H1 (cell line): Measurements from ENCODE around the gene ALKBH1. TPM values are rescaled to one million over a fixed set of nuclear protein-coding genes. Genes with fewer than 3 reads are reported as not detected.

ENCODE experiments used
- CTCF ChIA-PET: fragments of 300-600 bp; sonication (Branson Sonifier 250); formaldehyde crosslinking; loops from one replicate; lab custom pipeline; 2021; ENCODE audit not compliant: partially characterized antibody; lab: Charles Lee
- POLR2A ChIA-PET: fragments of 300-600 bp; sonication (Branson Sonifier 250); formaldehyde crosslinking; loops from one replicate; lab custom pipeline; 2021; ENCODE audit warnings: inconsistent platforms; ENCODE audit not compliant: partially characterized antibody; lab: Charles Lee
- DNase-seq, 2 experiments: peaks; one replicate each; pipeline versions ENCODE4 v3.0.0 to v3.0.0-alpha.2; 2010 to 2022; ENCODE audit warnings: low spot score in 2 of 2, low read depth in 1 of 2, mixed read lengths in 1 of 2
- FAIRE-seq: peaks from 2 replicates; lab custom pipeline; 2011; peaks lifted over from hg19 to GRCh38; lab: Jason Lieb, UNC
- H2AFZ ChIP-seq: 2 replicates; pipeline ENCODE4 v1.8.1; 2012; ENCODE audit warnings: low read length, inconsistent platforms
- H2AK5ac ChIP-seq: 2 replicates; pipeline ENCODE4 v1.6.1; 2013; ENCODE audit warnings: low read depth, low read length
- H2BK120ac ChIP-seq: replicated peaks from 2 replicates; pipeline ENCODE3; 2013; ENCODE audit warnings: low read depth, low read length, inconsistent platforms
- H2BK12ac ChIP-seq: 2 replicates; pipeline ENCODE4 v1.6.1; 2013; ENCODE audit warnings: low read depth, low read length
- H2BK15ac ChIP-seq: 2 replicates; pipeline ENCODE4 v1.6.1; 2013; ENCODE audit warnings: low read length
- H2BK20ac ChIP-seq: 2 replicates; pipeline ENCODE4 v1.6.1; 2013; ENCODE audit warnings: low read length
- H2BK5ac ChIP-seq: 2 replicates; pipeline ENCODE4 v1.6.1; 2013; ENCODE audit warnings: low read depth, low read length
- H3K14ac ChIP-seq: 2 replicates; pipeline ENCODE4 v1.6.1; 2013; ENCODE audit warnings: inconsistent platforms; ENCODE audit not compliant: insufficient read length
- H3K18ac ChIP-seq: 2 replicates; pipeline ENCODE4 v1.6.1; 2013; ENCODE audit warnings: low read length; ENCODE audit errors: extremely low read depth
- H3K23ac ChIP-seq: 2 replicates; pipeline ENCODE4 v1.6.1; 2013; ENCODE audit warnings: inconsistent platforms; ENCODE audit not compliant: insufficient read length
- H3K23me2 ChIP-seq: 2 replicates; pipeline ENCODE4 v1.6.1; 2013; ENCODE audit warnings: low read depth, low read length
- H3K27ac ChIP-seq: 2 replicates; pipeline ENCODE4 v1.6.1; 2011; ENCODE audit warnings: low read depth, low read length, inconsistent platforms
- H3K27me3 ChIP-seq, 4 experiments: replicated peaks in 1 of 4; 1 replicate in 1 of 4; 2 replicates in 3 of 4; pipeline versions ENCODE4 v1.6.1 to v1.8.1; 2011 to 2013; ENCODE audit warnings: low read length in 3 of 4, mild to moderate bottlenecking in 3 of 4, inconsistent platforms in 2 of 4, mixed read lengths in 2 of 4, moderate library complexity in 1 of 4; ENCODE audit not compliant: control insufficient read depth in 3 of 4, insufficient read depth in 3 of 4; ENCODE audit errors: extremely low read depth in 1 of 4
- H3K36me3 ChIP-seq, 4 experiments: 2 replicates each; pipeline versions ENCODE4 v1.6.1 to v1.8.1; 2011 to 2013; ENCODE audit warnings: mild to moderate bottlenecking in 4 of 4, low read length in 3 of 4, moderate library complexity in 2 of 4, control low read depth in 1 of 4, inconsistent platforms in 1 of 4; ENCODE audit not compliant: insufficient read depth in 4 of 4, control insufficient read depth in 2 of 4
- H3K4ac ChIP-seq: replicated peaks from 2 replicates; pipeline ENCODE3; 2013; ENCODE audit warnings: low read length, low read depth, mixed read lengths, inconsistent platforms; ENCODE audit not compliant: insufficient read length
- H3K4me1 ChIP-seq, 4 experiments: replicated peaks in 1 of 4; 1 replicate in 1 of 4; 2 replicates in 3 of 4; pipeline versions ENCODE4 v1.6.1 to v1.8.1; 2011 to 2013; ENCODE audit warnings: low read length in 3 of 4, inconsistent platforms in 2 of 4, mixed read lengths in 1 of 4; ENCODE audit not compliant: insufficient read depth in 4 of 4, control insufficient read depth in 3 of 4
- H3K4me2 ChIP-seq, 2 experiments: 2 replicates each; pipeline versions ENCODE4 v1.6.1 to v1.8.1; 2011 to 2013; ENCODE audit warnings: low read depth in 2 of 2, low read length in 2 of 2, control low read depth in 1 of 2, inconsistent platforms in 1 of 2, mild to moderate bottlenecking in 1 of 2; ENCODE audit not compliant: insufficient read depth in 1 of 2
- H3K4me3 ChIP-seq, 4 experiments: fragments of 200-600, 300-600 bp in 1 of 4; sonication (generic), shearing (Covaris generic), sonication (Bioruptor Twin) in 1 of 4; 2 replicates each; pipeline versions ENCODE4 v1.5.1 to v1.8.1; 2011 to 2016; ENCODE audit warnings: low read length in 4 of 4, low read depth in 3 of 4, control low read depth in 2 of 4, inconsistent platforms in 2 of 4, mild to moderate bottlenecking in 2 of 4, mixed read lengths in 1 of 4, moderate library complexity in 1 of 4; ENCODE audit not compliant: insufficient read depth in 2 of 4; ENCODE audit errors: extremely low read depth in 1 of 4
- H3K56ac ChIP-seq: replicated peaks from 2 replicates; pipeline ENCODE3; 2013; ENCODE audit warnings: low read depth, mild to moderate bottlenecking, mixed read lengths, low read length, inconsistent platforms; ENCODE audit not compliant: insufficient read length
- H3K79me1 ChIP-seq: 2 replicates; pipeline ENCODE4 v1.6.1; 2013; ENCODE audit warnings: low read depth, low read length, control low read depth
- H3K79me2 ChIP-seq, 2 experiments: 2 replicates each; pipeline versions ENCODE4 v1.6.1 to v1.8.1; 2012 to 2013; ENCODE audit warnings: low read length in 2 of 2, mild to moderate bottlenecking in 2 of 2, inconsistent platforms in 1 of 2; ENCODE audit not compliant: insufficient read depth in 2 of 2, control insufficient read depth in 1 of 2
- H3K9ac ChIP-seq, 4 experiments: replicated peaks in 1 of 4; 1 replicate in 1 of 4; 2 replicates in 3 of 4; pipeline versions ENCODE4 v1.6.1 to v1.8.1; 2011 to 2013; ENCODE audit warnings: low read depth in 3 of 4, low read length in 3 of 4, control low read depth in 2 of 4, mild to moderate bottlenecking in 2 of 4, moderate library complexity in 2 of 4, inconsistent platforms in 1 of 4; ENCODE audit errors: extremely low read depth in 1 of 4
- H3K9me3 ChIP-seq, 2 experiments: 2 replicates each; pipeline versions ENCODE4 v1.6.1 to v1.8.1; 2012 to 2013; ENCODE audit warnings: mild to moderate bottlenecking in 2 of 2, moderate library complexity in 2 of 2, control low read depth in 1 of 2, inconsistent platforms in 1 of 2, low read depth in 1 of 2, low read length in 1 of 2, mixed read lengths in 1 of 2; ENCODE audit not compliant: insufficient read depth in 2 of 2
- H4K20me1 ChIP-seq, 2 experiments: replicated peaks in 1 of 2; 2 replicates each; pipeline versions ENCODE3 to v1.8.1; 2011 to 2013; ENCODE audit warnings: inconsistent platforms in 2 of 2, low read length in 2 of 2, mild to moderate bottlenecking in 1 of 2; ENCODE audit not compliant: insufficient read depth in 2 of 2, control insufficient read depth in 1 of 2
- H4K5ac ChIP-seq: 2 replicates; pipeline ENCODE4 v1.6.1; 2013; ENCODE audit warnings: low read length, low read depth, mixed read lengths, inconsistent platforms; ENCODE audit not compliant: insufficient read length
- H4K8ac ChIP-seq: 2 replicates; pipeline ENCODE4 v1.8.0; 2013; ENCODE audit warnings: mild to moderate bottlenecking, moderate library complexity, low read length, inconsistent platforms; ENCODE audit not compliant: insufficient read depth; ENCODE audit errors: extremely low read depth
- H4K91ac ChIP-seq: replicated peaks from 2 replicates; pipeline ENCODE3; 2013; ENCODE audit warnings: low read length, mixed read lengths, inconsistent platforms; ENCODE audit not compliant: insufficient read length
- GABPA ChIP-seq: IDR thresholded peaks from 2 replicates; pipeline ENCODE4 v1.6.1; 2011; ENCODE audit warnings: mild to moderate bottlenecking, low read length, moderate library complexity, borderline replicate concordance; ENCODE audit not compliant: insufficient read depth
- NANOG ChIP-seq: IDR thresholded peaks from 2 replicates; pipeline ENCODE4 v1.6.1; 2011; ENCODE audit warnings: low read length, low read depth, mild to moderate bottlenecking, inconsistent platforms; ENCODE audit not compliant: insufficient read depth, poor library complexity, severe bottlenecking
- POLR2AphosphoS5 ChIP-seq: IDR thresholded peaks from 2 replicates; pipeline ENCODE4 v1.6.1; 2011; ENCODE audit warnings: low read depth, low read length
- YY1 ChIP-seq: IDR thresholded peaks from 2 replicates; pipeline ENCODE4 v1.6.1; 2011; ENCODE audit warnings: low read depth, mild to moderate bottlenecking, low read length
- WGBS, 2 experiments: shearing (Covaris generic) in 1 of 2; methylation state at CpG; one replicate each; pipeline versions ENCODE4 v1.1.6 to v1.1.7; 2013 to 2015; ENCODE audit warnings: low lambda C conversion rate in 2 of 2, mixed read lengths in 2 of 2, inconsistent platforms in 1 of 2, low coverage in 1 of 2, missing lambda C conversion rate in 1 of 2; ENCODE audit not compliant: insufficient replicate concordance in 2 of 2, insufficient coverage in 1 of 2, insufficient read length in 1 of 2; ENCODE audit errors: extremely low coverage in 1 of 2, missing lambda C conversion rate in 1 of 2; 5-methylcytosine and 5-hydroxymethylcytosine counted together
- polyA plus RNA-seq, 7 experiments: library from polyadenylated mRNA; depleted of rRNA in 3 of 7; stranded (reverse) in 5 of 7; unstranded in 2 of 7; fragments of >200 nt in 5 of 7; fragments of 200-250 nt in 2 of 7; gene quantifications; 1 replicate in 5 of 7; 2 replicates in 1 of 7; 4 replicates in 1 of 7; pipeline versions ENCODE4 v1.2.1 to v1.2.3, GENCODE V29; 2011 to 2013; ENCODE audit warnings: missing spikeins in 2 of 7, mixed read lengths in 2 of 7
- total RNA-seq: library from RNA; stranded (reverse); fragmentation: NEBNext Ultra II Directional; extraction: Animal tissue kit (Norgen Biotek cat#: 25700); gene quantifications from 2 replicates; pipeline ENCODE4 v1.2.1, GENCODE V29; 2021

Gene ALKBH1
- total and polyA plus RNA-seq, 2 of the 8 experiments (the other 6 are each of a cell fraction or from before 2014, with no cell fraction given): 14.3 to 20.0 TPM

DNA sequence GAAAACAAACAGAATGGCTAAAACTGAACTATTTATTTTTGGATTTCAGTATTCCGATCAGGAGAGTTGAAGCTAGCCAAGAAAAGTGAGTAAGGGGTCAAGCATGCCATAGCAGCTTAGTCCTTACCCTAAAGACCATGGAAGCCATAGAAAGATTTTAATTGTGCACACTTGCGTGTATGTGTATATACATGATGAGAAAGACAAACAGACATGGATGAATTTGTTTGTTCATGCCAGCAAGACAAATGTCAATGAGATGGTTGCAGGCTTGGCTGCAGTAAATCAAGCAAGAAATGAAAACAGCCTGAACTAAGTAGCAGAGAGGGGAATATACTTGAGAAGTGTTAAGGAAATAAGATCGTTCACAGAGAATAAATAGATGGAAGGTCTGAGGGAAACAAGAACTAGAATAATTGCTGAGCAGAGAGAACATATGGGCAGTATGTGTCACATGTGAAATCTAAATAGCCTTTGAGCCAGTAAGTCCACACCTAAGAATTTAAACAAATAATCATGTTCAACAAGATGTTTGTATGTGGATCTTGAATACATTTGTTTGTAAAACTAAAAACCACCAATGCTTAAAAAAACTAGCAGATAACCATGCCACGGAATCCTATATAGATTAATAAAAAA is 38.4 kb upstream of the ALKBH1 start:
- H3K4ac ChIP-seq: no peak overlapping the region
- H3K14ac ChIP-seq: no peak overlapping the region
- no peak overlapping the region for H4K5ac ChIP-seq
- no peak overlapping the region for H3K4me3 ChIP-seq
- H3K36me3 ChIP-seq: peaks cover 8 to 55% (median 39%) of the 10 kb centered on the region in 4 experiments
- no peak overlapping the region for H4K91ac ChIP-seq
- no peak overlapping the region for H2BK12ac ChIP-seq
- FAIRE-seq: no peak
- peaks cover 0 to 1% of the 10 kb centered on the region in 2 experiments for H4K20me1 ChIP-seq
- no peak overlapping the region for H4K8ac ChIP-seq
- H3K27me3 ChIP-seq: no peaks in the 10 kb centered on the region
- no peak overlapping the region for H3K23ac ChIP-seq
- ChIA-PET CTCF (interaction anchor here (1.1 kb wide), 1 partner anchor 54 kb away, joined by 3 read pairs; the partner anchor contains the start of gene ADCK1), POLR2A (interaction anchor here (0.7 to 1.5 kb wide), 2 partner anchors 16 to 1015 kb away, joined by 3 to 4 read pairs; no protein-coding TSS in a partner anchor)
- no peak overlapping the region for H3K27ac ChIP-seq
- no peak overlapping the region for H2BK120ac ChIP-seq
- no peak overlapping the region for H3K18ac ChIP-seq
- no peak overlapping the region for H2AFZ ChIP-seq
- H3K9ac ChIP-seq: no peak overlapping the region
- no peak overlapping the region for H3K56ac ChIP-seq
- no peaks in the 10 kb centered on the region; a peak in 1 of 4 replicates for H3K79me2 ChIP-seq
- H3K4me1 ChIP-seq: no peaks in the 10 kb centered on the region
- peaks cover 0 to 7% of the 10 kb centered on the region in 2 experiments; a peak in 1 of 4 replicates for H3K9me3 ChIP-seq
- H2BK5ac ChIP-seq: no peak overlapping the region
- H3K23me2 ChIP-seq: no peaks in the 10 kb centered on the region
- no peak overlapping the region for H2AK5ac ChIP-seq
- 87% methylated on average over 4 of the region's 4 CpGs; no CpG with 5 or more reads in 1 of the 2 experiments for WGBS, 2 experiments
- H3K79me1 ChIP-seq: peaks cover 2% of the 10 kb centered on the region; the same call in 1 of the 2 replicates
- H2BK20ac ChIP-seq: no peak overlapping the region
- H3K4me2 ChIP-seq: no peak overlapping the region
- no peak for DNase-seq
- no peak overlapping the region for H2BK15ac ChIP-seq
- TF ChIP-seq YY1: no peak
- no peak for TF ChIP-seq NANOG
- TF ChIP-seq POLR2AphosphoS5: no peak
- TF ChIP-seq GABPA: no peak
